GM18508 (cell line): ENCODE results near the gene CYTL1.
"Not testable (repeated sequence)": the region's sequence is repeated elsewhere in the genome, so short reads cannot be mapped to it uniquely, and the experiment has no call there.

Experiments used
- ATAC-seq: cut with Tn5 transposase; IDR thresholded peaks from one replicate; pipeline ENCODE4 v1.9.1; 2021; ENCODE audit warnings: moderate number of reproducible peaks; ENCODE audit not compliant: insufficient read depth, unreplicated experiment

The CYTL1 gene

DNA sequence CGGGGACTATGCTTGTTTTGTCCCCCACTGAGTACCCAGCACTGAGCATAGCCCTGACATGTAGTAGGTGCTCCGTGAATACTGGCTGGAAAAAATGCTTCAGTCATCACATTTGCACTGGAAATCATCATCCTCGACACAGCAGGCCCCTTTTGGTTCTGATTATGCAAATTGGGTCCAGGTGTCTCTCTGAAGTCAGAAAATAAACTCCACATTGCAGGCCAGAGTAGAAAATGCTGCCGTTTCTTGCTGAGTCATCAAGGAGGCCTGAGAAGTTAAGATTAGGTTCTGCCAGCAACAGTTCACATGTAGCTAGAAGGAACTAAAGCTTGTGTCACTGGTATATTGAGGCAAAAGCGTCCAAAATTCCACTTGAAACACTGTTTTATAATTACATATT lies 17.0 kb upstream of the CYTL1 start:
- ATAC-seq: no peak

DNA sequence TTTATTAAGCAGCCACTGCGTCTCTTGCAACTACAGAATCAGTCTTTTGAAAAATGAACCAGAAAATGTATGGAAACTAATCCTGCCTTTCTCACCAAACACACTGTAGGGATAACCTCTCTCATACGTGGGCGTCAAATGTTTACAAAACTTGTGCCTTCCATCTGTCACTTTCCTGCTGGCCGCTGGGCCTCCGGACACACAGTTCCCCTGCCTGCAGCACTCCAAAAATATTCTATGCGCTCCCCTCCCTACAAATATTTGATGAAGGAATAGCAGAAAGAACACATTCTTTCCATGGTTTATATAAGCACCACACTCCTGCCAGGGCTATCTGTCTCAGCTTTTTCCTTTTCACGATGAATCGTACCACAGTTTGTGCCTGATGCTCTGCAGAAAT lies 14.9 kb upstream of the CYTL1 start:
- no peak for ATAC-seq

DNA sequence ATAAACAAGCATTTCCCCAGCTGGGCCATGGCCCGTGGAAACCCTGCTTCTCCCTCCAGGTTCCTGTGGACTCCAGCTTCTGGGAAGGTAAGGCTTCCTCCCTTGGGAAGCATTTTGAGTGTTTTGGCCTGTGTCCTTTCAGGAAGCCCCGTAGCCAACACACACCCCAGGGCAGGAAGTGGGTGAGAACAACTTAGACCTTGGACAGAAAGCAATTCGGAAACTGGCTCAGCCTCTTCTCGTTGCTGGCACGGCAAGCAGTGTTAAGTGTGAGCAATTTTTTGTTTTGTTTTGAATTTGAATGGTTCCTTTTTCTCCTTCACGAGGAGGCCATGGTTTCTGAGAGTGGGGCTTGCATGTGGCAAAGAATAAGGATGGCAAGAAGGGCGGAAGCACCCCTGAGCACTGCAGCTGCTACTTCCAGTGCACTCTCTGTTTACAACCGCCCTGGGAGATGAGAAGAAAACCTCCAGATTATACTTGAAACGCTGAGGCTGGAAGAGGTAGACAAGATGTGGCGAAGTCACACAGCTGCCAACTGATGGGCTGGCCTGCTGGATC lies 14.1 kb upstream of the CYTL1 start:
- ATAC-seq: no peak

DNA sequence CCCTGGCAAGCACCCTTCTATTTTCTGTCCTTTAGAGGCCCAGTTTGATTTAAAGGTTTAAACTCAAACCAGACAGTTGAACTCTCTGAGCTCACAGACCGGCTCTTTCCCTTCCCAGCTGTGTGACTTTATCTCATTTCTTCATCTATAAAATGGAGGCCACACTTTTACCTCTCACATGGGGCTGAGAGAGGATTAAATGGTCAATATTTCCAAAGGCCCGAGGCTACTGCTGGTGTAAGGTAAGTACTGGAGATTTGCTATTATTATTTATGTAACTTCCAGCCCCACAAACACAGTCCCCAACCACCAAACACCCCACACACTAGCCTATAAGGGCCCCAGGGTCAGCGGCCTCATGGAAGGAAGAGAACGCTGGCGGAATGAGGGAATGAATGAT lies 13.6 kb upstream of the CYTL1 start:
- no peak for ATAC-seq

DNA sequence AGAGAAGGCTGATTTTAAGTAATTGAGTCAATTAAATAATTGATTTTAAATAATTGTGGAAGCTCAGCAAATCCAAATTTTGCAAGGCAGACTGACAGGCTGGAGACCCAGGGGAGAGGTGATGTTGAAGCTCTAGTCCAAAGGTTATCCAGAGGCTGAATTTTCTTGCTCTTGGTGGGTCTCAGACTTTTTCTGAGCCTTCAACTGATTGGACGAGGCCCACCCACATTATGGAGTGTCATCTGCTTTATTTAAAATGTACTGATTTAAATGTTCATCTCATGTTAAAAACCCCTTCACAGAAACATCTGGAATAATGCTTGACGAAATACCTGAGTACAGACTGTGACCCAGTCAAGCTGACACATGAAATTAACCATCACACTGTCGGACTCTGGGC lies 11.7 kb upstream of the CYTL1 start:
- no peak for ATAC-seq

DNA sequence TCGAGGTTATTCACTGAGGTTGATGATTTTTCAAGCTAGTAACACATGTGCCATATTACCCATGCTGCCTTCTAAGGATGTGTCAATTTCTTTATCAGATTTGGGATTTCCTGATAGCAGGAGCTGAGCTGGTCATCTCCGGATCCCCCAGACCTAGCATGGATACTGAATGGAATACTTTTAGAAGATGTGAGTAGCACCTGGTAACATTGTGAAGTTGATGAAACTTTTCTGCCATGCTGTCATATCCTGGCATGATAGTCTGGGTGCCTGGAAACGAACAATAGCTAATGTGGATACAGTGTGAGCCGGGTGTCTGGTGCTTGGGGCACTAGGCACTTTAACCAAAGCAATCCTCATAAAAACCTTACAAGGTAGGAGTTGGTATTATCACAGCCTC lies 11.0 kb upstream of the CYTL1 start:
- ATAC-seq: no peak

DNA sequence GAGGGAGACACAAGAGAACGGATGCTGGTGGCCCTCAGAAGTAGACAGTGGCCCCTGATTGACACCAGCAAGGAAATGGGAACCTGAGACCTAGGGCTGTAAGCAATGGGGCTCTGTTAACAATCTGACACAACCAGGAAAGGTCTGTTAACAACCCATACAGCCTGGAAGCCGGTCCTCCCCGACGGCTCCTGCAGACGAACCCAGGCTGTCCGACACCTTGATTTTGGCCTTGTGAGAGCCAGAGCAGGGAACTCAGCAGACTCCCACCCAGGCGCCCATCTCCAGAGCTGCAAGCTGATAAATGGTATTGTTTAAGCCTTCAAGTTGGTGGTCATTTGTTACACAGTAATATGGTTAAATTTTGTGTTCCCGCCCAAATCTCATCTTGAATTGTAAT lies 10.2 kb upstream of the CYTL1 start:
- no peak for ATAC-seq

DNA sequence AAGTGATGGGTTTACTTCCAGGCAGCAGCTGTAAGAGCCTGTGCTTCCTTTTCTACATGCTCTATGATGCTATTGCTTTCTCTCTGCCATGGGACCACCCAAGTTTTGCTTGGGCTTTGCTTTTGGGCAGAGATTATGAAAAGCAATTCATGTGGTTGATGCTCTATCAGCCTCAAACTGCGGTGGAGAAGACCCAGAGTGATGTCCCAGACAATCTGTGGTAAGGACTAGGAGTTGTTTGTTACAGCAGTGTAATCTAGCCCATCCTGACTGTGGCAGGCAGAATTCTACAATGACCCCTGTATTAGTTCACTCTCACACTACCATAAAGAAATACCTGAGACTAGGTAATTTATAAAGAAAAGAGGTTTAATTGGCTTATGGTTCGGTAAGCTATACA lies 9.2 kb upstream of the CYTL1 start:
- ATAC-seq: no peak

DNA sequence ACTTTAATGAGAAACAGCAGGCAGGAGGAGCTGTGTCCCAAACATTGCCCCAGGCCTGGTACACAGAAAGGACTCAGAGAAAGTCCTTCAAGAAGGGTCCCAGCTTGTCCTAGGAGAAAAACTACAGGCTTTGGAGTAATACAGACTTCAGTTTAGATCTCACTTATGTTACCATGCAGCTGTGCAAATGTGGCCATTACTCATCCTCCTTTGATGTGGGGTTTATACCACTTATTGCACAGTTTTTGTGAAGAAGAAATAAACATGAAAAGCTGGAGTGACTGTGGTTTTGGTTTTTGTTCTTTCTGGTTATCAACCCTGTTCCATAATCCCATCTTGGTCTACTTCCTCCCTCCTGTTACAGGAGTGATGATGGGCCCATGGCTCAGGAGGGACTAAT lies 8.1 kb upstream of the CYTL1 start:
- ATAC-seq: no peak

DNA sequence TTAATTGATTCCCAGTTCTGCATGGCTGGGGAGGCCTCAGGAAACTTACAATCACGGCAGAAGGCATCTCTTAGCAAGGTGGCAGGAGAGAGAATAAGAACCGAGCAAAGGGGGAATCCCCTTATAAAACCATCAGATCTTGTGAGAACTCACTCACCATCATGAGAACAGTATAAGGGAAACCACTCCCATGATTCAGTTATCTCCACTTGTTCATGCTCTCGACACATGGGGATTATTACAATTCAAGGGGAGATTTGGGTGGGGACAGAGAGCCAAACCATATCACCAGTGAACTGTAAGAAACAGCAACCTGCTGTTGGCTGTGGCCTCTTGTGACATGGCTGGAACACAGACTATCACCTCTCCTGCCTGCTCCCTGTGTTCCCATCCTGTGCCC lies 7.1 kb upstream of the CYTL1 start:
- ATAC-seq: no peak

DNA sequence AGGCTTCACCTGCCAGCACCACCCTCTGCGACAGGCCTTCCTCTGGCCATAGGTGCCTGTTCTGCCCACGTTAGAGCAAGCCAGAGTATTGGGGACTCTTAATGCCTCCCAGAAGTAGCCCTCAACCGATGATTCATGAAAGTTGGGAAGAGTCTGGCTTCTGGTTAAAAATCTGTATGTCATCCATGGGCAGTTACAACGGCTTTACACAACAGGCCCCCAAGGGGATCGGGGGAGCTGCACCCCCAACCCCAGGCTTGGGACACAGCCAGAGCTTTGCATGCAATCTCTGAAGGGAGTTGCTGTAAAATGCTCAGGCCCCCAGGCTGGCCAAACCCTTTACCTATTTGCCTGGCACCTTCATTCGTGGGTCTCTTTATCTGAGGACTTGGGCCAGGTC lies 5.4 kb upstream of the CYTL1 start:
- no peak for ATAC-seq

DNA sequence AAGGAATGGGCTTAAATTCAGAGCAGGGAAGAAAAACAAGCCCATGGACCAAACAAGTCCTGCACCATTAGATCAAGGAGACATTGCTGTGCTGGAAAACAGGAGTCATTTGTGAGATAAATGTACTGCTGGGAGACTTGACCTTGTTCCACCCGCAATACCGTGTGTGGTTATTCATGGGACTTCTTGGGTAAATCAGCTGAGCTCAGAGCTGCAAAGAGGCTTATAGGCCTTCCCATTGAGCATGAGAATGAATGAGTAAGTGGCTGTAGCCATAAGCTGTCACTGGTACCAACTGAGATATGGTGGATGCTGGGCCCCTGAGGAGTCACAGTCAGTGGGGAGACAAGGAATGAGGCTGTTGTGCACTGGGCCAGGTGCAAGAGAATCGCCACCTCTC lies 2.3 kb upstream of the CYTL1 start:
- ATAC-seq: no peak

DNA sequence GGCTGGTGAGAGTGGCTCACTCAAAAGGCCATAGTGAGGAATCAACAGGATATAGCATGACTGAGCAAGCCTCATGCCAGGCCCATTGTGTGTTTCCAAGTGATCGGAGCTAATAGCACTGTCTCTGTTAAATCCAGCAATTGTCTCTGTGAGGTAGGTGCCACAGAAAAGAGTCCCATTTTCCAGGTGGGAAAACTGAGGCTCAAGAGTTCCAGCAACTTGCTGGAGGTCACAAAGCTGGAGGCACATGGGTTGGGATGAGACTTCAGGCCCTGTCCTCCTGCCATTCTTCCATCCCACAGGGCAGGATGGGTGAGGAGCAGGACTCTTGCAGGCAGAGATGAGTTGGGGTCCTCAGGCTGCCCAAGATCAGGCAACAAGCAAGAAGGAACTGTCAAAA lies 1.1 kb upstream of the CYTL1 start:
- ATAC-seq: no peak

DNA sequence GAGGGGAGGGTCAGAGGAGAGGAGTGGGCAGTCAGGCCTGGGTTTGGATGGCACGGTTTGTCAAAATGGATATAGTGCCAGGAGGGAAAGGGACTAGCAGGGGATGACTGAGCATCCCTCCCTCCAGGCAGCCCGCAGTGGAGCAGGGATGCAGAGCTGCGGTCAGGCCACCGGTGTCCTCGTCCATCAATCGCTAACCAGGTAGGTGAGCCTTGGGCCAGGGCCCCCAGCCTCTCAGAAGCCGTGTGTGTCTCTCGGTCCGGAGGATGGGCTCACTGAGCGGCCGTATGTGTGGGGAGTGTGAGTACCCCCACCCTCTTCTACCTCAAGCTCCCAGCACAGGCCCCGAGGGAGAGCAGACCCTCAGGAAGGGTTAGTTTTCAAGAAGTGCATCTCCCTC lies 538 bp upstream of the CYTL1 start:
- ATAC-seq: no peak

DNA sequence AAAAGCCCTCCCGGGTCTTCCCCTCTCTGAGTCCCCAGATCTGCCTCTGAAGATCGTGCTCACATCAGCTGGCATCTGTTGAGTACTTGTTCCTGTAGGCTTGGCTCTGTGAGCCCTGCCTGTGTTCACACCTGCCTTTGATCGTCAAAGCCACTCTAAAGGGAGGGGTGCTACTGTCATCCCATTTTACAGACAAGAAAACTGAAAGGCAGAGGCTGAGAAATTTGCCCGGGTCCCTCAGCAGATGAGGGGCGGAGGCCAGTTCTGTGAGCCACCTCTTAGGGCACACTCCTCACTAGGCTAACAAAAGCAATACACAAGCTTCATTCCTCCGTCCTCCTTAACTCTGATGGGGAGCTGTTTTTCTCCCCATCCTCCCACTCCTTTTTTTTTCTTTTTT lies 655 bp downstream of the CYTL1 start:
- no peak for ATAC-seq

DNA sequence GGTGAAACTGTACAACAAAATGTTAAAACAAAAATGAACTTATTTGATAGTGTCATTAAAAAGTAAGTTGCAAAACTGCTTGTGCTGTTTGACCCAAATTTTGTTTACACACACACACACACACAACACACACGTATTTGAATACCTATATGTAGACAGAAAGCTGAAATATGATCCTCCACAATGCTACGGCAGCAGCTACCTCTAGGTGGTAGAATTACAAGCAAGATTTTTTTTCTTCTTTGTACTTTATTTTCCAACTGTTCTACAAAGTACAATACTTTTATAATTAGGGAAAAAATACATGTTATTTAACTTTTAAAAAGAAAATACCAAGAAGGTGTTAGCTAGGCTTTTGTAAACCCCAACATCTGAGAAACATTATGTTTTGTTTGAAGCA lies 1.2 kb downstream of the CYTL1 start:
- ATAC-seq: no peak

DNA sequence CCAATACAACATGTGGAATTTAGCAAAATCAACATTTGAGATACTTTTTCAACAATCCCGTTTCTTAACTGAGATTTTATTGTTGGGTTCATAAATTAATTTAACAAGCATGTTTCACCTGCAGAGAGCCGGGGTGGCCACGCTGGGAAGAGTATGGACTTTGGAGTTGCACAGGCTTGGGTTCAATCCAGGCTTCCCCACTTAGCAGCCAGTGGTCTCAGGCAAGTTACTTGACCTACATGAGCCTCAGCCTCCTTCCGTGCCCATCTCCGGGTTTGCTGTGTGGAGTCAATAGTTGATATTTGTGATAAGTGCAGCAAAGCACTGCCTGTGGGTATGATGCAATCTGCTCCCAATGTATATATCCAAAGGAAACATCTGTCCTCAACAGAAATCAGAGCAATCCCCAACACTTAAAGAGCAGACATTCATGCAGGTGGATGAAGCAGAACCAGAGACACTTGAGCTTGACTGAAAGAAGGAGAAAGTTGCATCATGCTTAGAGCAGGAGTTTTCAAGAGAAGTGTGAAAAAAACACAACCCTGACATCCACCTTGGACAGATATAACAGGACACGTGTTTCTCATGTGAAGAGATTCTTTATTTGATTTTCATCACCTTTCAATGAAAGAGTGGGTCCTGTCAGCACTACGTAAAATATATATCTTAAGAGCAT lies 5.1 kb downstream of the CYTL1 start:
- no peak for ATAC-seq

DNA sequence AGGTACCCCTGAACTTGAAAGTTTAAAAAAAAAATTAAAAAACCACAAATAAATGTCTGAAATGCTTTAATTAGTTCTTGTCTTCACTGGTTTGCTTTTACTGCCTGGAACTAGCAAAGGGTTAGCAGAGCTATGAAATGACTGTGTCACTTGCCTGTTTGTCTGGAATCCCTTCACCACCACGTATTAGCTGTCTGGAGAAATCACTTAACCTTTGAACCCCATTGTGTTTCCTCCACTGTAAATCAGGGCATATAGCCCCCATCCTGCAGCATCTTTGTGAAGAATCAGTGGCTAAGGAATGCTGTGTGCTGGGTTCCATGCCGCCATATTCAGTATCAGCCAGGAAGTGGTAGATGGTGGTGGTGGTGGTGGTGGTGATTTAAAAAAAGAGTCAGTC lies 6.3 kb downstream of the CYTL1 start:
- no peak for ATAC-seq

DNA sequence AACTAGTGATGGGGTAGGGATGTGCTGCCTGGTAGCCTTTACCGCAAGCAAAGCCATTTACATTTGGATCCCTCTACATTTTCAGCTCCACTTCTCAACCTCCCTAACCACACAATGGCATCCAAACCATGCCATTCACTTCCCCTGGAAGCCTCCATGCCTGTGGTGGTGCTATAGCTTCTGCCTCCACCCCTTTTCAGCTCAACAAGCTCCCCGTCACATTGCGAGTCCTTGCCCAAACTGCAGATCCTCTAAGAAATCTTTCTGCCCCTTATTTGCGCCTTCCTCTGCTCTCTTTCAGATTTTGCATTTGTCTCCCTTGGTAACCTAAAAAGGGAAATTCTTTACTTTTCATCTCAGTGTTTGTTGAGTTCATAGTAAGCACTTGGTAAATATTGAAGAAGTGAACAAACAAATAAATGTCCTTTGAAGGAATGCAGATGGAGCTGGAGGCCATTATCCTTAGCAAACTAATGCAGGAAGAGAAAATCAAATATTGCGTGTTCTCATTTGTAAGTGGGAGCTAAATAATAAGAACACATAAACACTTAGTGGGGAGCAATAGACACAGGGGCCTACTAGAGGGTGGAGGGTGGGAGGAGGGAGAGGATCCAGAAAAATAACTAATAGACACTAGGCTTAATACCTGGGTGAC lies 6.9 kb downstream of the CYTL1 start:
- no peak for ATAC-seq

DNA sequence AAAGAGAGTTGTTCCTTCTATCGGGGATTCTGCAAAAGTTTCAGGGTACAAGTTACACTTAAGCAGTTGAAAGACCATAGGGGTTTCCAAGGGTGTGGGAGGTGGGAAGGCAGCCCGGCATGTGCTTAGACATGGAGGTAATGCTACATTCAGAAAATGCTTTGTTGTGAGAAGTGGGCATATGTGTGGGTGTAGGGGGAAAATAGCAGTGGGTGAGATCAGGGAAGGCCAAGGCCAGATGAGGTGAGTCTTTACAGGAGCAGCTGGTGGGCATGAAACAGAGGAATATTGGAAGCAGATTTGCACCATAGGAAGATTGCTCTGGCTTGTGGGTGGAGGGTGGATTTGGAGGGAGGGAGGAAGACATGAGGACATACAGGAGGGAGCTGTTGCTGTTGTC lies 8.3 kb downstream of the CYTL1 start:
- no peak for ATAC-seq

DNA sequence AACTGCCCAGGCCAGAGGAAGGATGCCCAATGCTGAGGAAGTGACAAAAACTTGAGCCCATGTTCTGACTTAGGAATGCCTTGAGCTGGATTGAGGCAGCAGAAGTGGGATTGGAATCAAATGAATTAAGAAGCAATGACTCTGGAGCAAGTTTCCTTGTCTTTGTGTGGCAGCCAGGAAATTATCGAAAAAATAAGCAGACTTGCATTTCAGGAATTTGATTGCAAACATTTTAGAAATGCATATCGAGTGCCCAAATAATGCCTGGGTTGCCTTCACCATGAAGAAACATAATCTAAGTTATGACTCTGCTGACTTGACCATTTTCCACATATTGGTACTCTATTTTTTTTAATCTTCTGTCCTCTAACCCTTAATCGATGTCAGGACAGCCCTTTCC lies 9.5 kb downstream of the CYTL1 start:
- no peak for ATAC-seq

DNA sequence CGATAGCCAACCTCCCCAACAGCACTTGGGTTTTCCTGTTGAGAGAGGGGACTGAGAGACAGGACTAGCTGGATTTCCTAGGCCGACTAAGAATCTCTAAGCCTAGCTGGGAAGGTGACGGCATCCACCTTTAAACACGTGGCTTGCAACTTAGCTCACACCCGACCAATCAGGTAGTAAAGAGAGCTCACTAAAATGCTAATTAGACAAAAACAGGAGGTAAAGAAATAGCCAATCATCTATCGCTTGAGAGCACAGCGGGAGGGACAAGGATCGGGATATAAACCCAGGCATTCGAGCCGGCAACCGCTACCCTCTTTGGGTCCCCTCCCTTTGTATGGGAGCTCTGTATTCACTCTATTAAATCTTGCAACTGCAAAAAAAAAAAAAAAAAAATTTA lies 12.3 kb downstream of the CYTL1 start:
- ATAC-seq: not testable (repeated sequence)
